DMS 273 treated with DMSO at 0.1 percent for 48 hours (cell line): ENCODE data around the gene ZNF132.
A peak's percentile ranks its signal among the peaks of the same experiment; 100 is the strongest.

Source experiments
- DNase-seq: peaks from one replicate; lab custom pipeline; 2025; lab: John Stamatoyannopoulos, UW

ZNF132 gene

GRCh38 chr19:58386576-58387337 lies 53.2 kb downstream of the ZNF132 start, which contains the start of gene RPS5:
Gene RPS5, plus strand, starts transcription at chr19:58387269. Its CDS starts 869 bp downstream, at chr19:58388138.
- DNase-seq: peak; percentile 98

GRCh38 chr19:58385891-58386575 lies 53.9 kb downstream of the ZNF132 start:
- DNase-seq: no peak

GRCh38 chr19:58385313-58385890 lies 54.6 kb downstream of the ZNF132 start:
- DNase-seq: no peak

GRCh38 chr19:58382997-58383603 lies 56.9 kb downstream of the ZNF132 start:
- no peak for DNase-seq
